Endothelial cell (in vitro differentiated cells): Measurements from ENCODE around the gene GTSE1. TPM values are rescaled to one million over a fixed set of nuclear protein-coding genes. Genes with fewer than 3 reads are reported as not detected.
A peak's percentile ranks its signal among the peaks of the same experiment; 100 is the strongest.

ENCODE experiments used
- DNase-seq: peaks from one replicate; pipeline ENCODE4 v3.0.0; 2021; ENCODE audit warnings: low spot score
- H3K27ac Mint-ChIP-seq: one replicate; pipeline ENCODE4 v1.8.0; 2021; ENCODE audit warnings: mixed read lengths, inconsistent platforms; ENCODE audit not compliant: unreplicated experiment
- H3K27me3 Mint-ChIP-seq: one replicate; pipeline ENCODE4 v1.8.0; 2021; ENCODE audit warnings: mild to moderate bottlenecking, moderate library complexity, mixed read lengths, inconsistent platforms; ENCODE audit not compliant: unreplicated experiment
- H3K36me3 Mint-ChIP-seq: one replicate; pipeline ENCODE4 v1.8.0; 2021; ENCODE audit warnings: mild to moderate bottlenecking, low read depth, mixed read lengths, inconsistent platforms; ENCODE audit not compliant: unreplicated experiment
- H3K4me1 Mint-ChIP-seq: one replicate; pipeline ENCODE4 v1.8.0; 2021; ENCODE audit warnings: mild to moderate bottlenecking, mixed read lengths, inconsistent platforms; ENCODE audit not compliant: unreplicated experiment
- H3K4me3 Mint-ChIP-seq: one replicate; pipeline ENCODE4 v1.8.0; 2021; ENCODE audit warnings: mild to moderate bottlenecking, mixed read lengths, inconsistent platforms; ENCODE audit not compliant: unreplicated experiment
- H3K9me3 Mint-ChIP-seq: one replicate; pipeline ENCODE4 v1.8.0; 2021; ENCODE audit warnings: mixed read lengths, inconsistent platforms; ENCODE audit not compliant: unreplicated experiment
- CTCF ChIP-seq: fragments of 200-600 bp; sonication (generic); IDR thresholded peaks from one replicate; pipeline ENCODE4 v1.5.0; 2021; ENCODE audit warnings: antibody characterized with exemption; ENCODE audit not compliant: unreplicated experiment
- total RNA-seq: library from RNA; stranded (reverse); fragmentation: NEBNext Ultra II Directional; extraction: Animal tissue kit (Norgen Biotek cat#: 25700); gene quantifications from one replicate; pipeline ENCODE4 v1.2.1, GENCODE V29; 2021; ENCODE audit not compliant: unreplicated experiment

GTSE1 gene
- total RNA-seq, 1 donor from 2014 or later: 8.2 TPM

GRCh38 chr22:46367707-46368191, 71.1 kb downstream of the GTSE1 start:
- Mint-ChIP-seq H3K4me3 (no peak overlapping the region), H3K27me3 (peaks cover 8% of the 10 kb centered on the region), H3K36me3 (no peaks in the 10 kb centered on the region), H3K27ac (no peak overlapping the region), H3K9me3 (no peaks in the 10 kb centered on the region), H3K4me1 (no peaks in the 10 kb centered on the region)
- DNase-seq: peak; percentile 90
- TF ChIP-seq CTCF: peak; percentile 82

GRCh38 chr22:46368422-46368821, 71.8 kb downstream of the GTSE1 start:
- Mint-ChIP-seq H3K36me3 (no peaks in the 10 kb centered on the region), H3K4me3 (no peak overlapping the region), H3K9me3 (no peaks in the 10 kb centered on the region), H3K27ac (no peak overlapping the region), H3K27me3 (peaks cover 8% of the 10 kb centered on the region), H3K4me1 (no peaks in the 10 kb centered on the region)
- DNase-seq: no peak
- no peak for TF ChIP-seq CTCF

GRCh38 chr22:46368871-46369715, 72.4 kb downstream of the GTSE1 start:
- Mint-ChIP-seq H3K27ac (no peak overlapping the region), H3K27me3 (peaks cover 9% of the 10 kb centered on the region), H3K4me3 (no peak overlapping the region), H3K4me1 (peaks cover 6% of the 10 kb centered on the region), H3K36me3 (no peaks in the 10 kb centered on the region), H3K9me3 (no peaks in the 10 kb centered on the region)
- no peak for TF ChIP-seq CTCF
- DNase-seq: no peak

- no peak overlapping the region for H3K27ac Mint-ChIP-seq
- H3K4me3 Mint-ChIP-seq: no peak overlapping the region
- peaks cover 10% of the 10 kb centered on the region for H3K4me1 Mint-ChIP-seq
- no peaks in the 10 kb centered on the region for H3K9me3 Mint-ChIP-seq
- H3K36me3 Mint-ChIP-seq: no peaks in the 10 kb centered on the region
- TF ChIP-seq CTCF: no peak
- DNase-seq: no peak
- peaks cover 12% of the 10 kb centered on the region for H3K27me3 Mint-ChIP-seq
Measured at GRCh38 chr22:46369716-46370583, 73.3 kb downstream of the GTSE1 start.
